Calu3 (cell line): ENCODE results near the gene UNC5C. TPM values are rescaled to one million over a fixed set of nuclear protein-coding genes. Genes with fewer than 3 reads are reported as not detected.

Source experiments
- BruUV-seq: library from RNA; stranded (reverse); fragments of 400-500 nt; replicated peaks from 2 replicates; lab custom pipeline; 2021; lab: Mats Ljungman, UMichigan
- CTCF ChIA-PET: fragments of 300-600 bp; sonication (Branson Sonifier 250); formaldehyde crosslinking; loops from one replicate; lab custom pipeline; 2022; ENCODE audit warnings: antibody characterized with exemption; lab: Charles Lee
- DNase-seq: peaks from one replicate; pipeline ENCODE4 v3.0.0; 2022
- H3K27ac Mint-ChIP-seq: one replicate; pipeline ENCODE4 v1.8.0; 2022; ENCODE audit warnings: mixed read lengths; ENCODE audit not compliant: unreplicated experiment
- H3K27me3 Mint-ChIP-seq: one replicate; pipeline ENCODE4 v1.8.0; 2022; ENCODE audit warnings: mixed read lengths; ENCODE audit not compliant: unreplicated experiment
- H3K36me3 Mint-ChIP-seq: one replicate; pipeline ENCODE4 v1.8.0; 2022; ENCODE audit warnings: mild to moderate bottlenecking, moderate library complexity, mixed read lengths; ENCODE audit not compliant: insufficient read depth, unreplicated experiment
- H3K4me1 Mint-ChIP-seq: one replicate; pipeline ENCODE4 v1.8.0; 2022; ENCODE audit warnings: mild to moderate bottlenecking, low read depth, mixed read lengths; ENCODE audit not compliant: unreplicated experiment
- H3K4me3 Mint-ChIP-seq: one replicate; pipeline ENCODE4 v1.8.0; 2022; ENCODE audit warnings: mild to moderate bottlenecking, low read depth, moderate library complexity, mixed read lengths; ENCODE audit not compliant: unreplicated experiment
- H3K9me3 Mint-ChIP-seq: one replicate; pipeline ENCODE4 v1.8.0; 2022; ENCODE audit warnings: low read depth, mixed read lengths; ENCODE audit not compliant: unreplicated experiment
- CTCF ChIP-seq: fragments of 200-600 bp; IDR thresholded peaks from one replicate; pipeline ENCODE4 v1.8.0; 2022; ENCODE audit warnings: antibody characterized with exemption; ENCODE audit not compliant: unreplicated experiment
- intact Hi-C: fragments of 100-400 bp; cut with micrococcal nuclease; formaldehyde crosslinking; loops from one replicate; pipeline ENCODE4 v1.10.0; 2022; ENCODE audit not compliant: unreplicated experiment
- total RNA-seq: library from RNA; stranded (reverse); gene quantifications from 2 replicates; pipeline ENCODE4 v1.2.3, GENCODE V29; 2022

UNC5C gene
- total RNA-seq, 1 experiment from 2014 or later, result not detected

GRCh38 chr4:95556207-95556859, 7.6 kb upstream of the UNC5C start:
- DNase-seq, result no peak
- CTCF ChIA-PET, result interaction anchor here (0.6 to 1.4 kb wide), 2 partner anchors 9 to 13 kb away, joined by 3 to 4 read pairs; no protein-coding TSS in a partner anchor
- H3K27me3 Mint-ChIP-seq, result no peaks in the 10 kb centered on the region

GRCh38 chr4:95552942-95553550, 4.3 kb upstream of the UNC5C start:
- no TSS peak for BruUV-seq
- H3K4me1 Mint-ChIP-seq, result peaks cover 7% of the 10 kb centered on the region
- H3K36me3 Mint-ChIP-seq, result peaks cover 6% of the 10 kb centered on the region
- no peak for TF ChIP-seq CTCF
- no peaks in the 10 kb centered on the region for H3K9me3 Mint-ChIP-seq
- H3K27me3 Mint-ChIP-seq, result no peaks in the 10 kb centered on the region
- no peak for DNase-seq
- no peak overlapping the region for H3K4me3 Mint-ChIP-seq
- no peak overlapping the region for H3K27ac Mint-ChIP-seq
- CTCF ChIA-PET, result no interaction called here
- intact Hi-C loops, result no loop called here

More at GRCh38 chr4:95556207-95556859, 7.6 kb upstream of the UNC5C start:
- no peak overlapping the region for H3K4me3 Mint-ChIP-seq
- H3K36me3 Mint-ChIP-seq, result no peaks in the 10 kb centered on the region
- no peak overlapping the region for H3K27ac Mint-ChIP-seq
- no peak for TF ChIP-seq CTCF
- H3K4me1 Mint-ChIP-seq, result no peaks in the 10 kb centered on the region
- intact Hi-C loops, result no loop called here
- H3K9me3 Mint-ChIP-seq, result no peaks in the 10 kb centered on the region
- BruUV-seq, result no TSS peak

GRCh38 chr4:95551653-95552052, 2.9 kb upstream of the UNC5C start:
- Mint-ChIP-seq H3K9me3 (no peaks in the 10 kb centered on the region), H3K4me1 (peaks cover 7% of the 10 kb centered on the region), H3K27ac (no peak overlapping the region), H3K36me3 (peaks cover 6% of the 10 kb centered on the region), H3K27me3 (peaks cover 9% of the 10 kb centered on the region), H3K4me3 (no peak overlapping the region)
- no peak for DNase-seq
- intact Hi-C loops, result no loop called here
- CTCF ChIA-PET, result no interaction called here
- BruUV-seq, result no TSS peak
- no peak for TF ChIP-seq CTCF

GRCh38 chr4:95550115-95550987, 1.6 kb upstream of the UNC5C start:
- intact Hi-C loops, result no loop called here
- CTCF ChIA-PET, result no interaction called here
- Mint-ChIP-seq H3K9me3 (no peaks in the 10 kb centered on the region), H3K36me3 (peaks cover 6% of the 10 kb centered on the region), H3K4me3 (peak overlapping the region; percentile 91), H3K27me3 (peaks cover 16% of the 10 kb centered on the region), H3K4me1 (peaks cover 7% of the 10 kb centered on the region), H3K27ac (no peak overlapping the region)
- BruUV-seq, result no TSS peak
- no peak for DNase-seq
- TF ChIP-seq CTCF, result no peak
